Mucosa of descending colon (tissue), 3 donors: ENCODE measurements around the gene TNFRSF25. TPM values are rescaled to one million over a fixed set of nuclear protein-coding genes. Genes with fewer than 3 reads are reported as not detected.
"Not testable (repeated sequence)": the region's sequence is repeated elsewhere in the genome, so short reads cannot be mapped to it uniquely, and the experiment has no call there.

ENCODE experiments used
- ATAC-seq: fragments of 200-7000 bp; cut with Tn5 transposase; one replicate; pipeline ENCODE4 v1.9.1; 2020; ENCODE audit warnings: mild to moderate bottlenecking, moderate library complexity
- DNase-seq, 3 donors: peaks; one replicate each; pipeline ENCODE4 v3.0.0-alpha.2; 2020
- H3K36me3 ChIP-seq: fragments of 200-600 bp; one replicate; pipeline ENCODE4 v1.8.0; 2021; ENCODE audit warnings: low read depth, mild to moderate bottlenecking
- H3K4me1 ChIP-seq: fragments of 200-600 bp; one replicate; pipeline ENCODE4 v1.8.0; 2021; ENCODE audit warnings: low read depth, mild to moderate bottlenecking
- H3K4me3 ChIP-seq: fragments of 200-600 bp; one replicate; pipeline ENCODE4 v1.8.0; 2021; ENCODE audit warnings: mild to moderate bottlenecking
- H3K9me3 ChIP-seq: fragments of 200-600 bp; one replicate; pipeline ENCODE4 v1.8.0; 2021; ENCODE audit warnings: mild to moderate bottlenecking
- intact Hi-C, 2 donors: fragments of 100-400 bp; cut with DNase I in 1 of 2; cut with micrococcal nuclease in 1 of 2; formaldehyde crosslinking; loops; one replicate each; pipeline versions ENCODE4 v1.11.0 to v1.11.1; 2022; cut with DNase I, micrococcal nuclease
- total RNA-seq, 3 donors: library from RNA; stranded (reverse); fragmentation: NEBNext Ultra II Directional in 2 of 3; extraction: Animal tissue kit (Norgen Biotek cat#: 25700) in 2 of 3; gene quantifications; one replicate each; pipeline versions ENCODE4 v1.2.1 to v1.2.4, GENCODE V29; 2021 to 2023
- TF ChIP-seq, protein P1 (sequence below): fragments of 200-600 bp; IDR thresholded peaks from one replicate; pipeline ENCODE4 v1.8.0; 2022; ENCODE audit warnings: antibody characterized with exemption, mild to moderate bottlenecking
- donor health status: DM: no; HTN: no; CAD: no; lungs with moderate emphysema.
- donor health status: DM: no; HTN: no; CAD: no.
- donor health status: DM: no; HTN: yes; CAD: no.

The TNFRSF25 gene
- total RNA-seq, 3 donors from 2014 or later, result 18.3 to 45.1 (median 35.3) TPM

DNA sequence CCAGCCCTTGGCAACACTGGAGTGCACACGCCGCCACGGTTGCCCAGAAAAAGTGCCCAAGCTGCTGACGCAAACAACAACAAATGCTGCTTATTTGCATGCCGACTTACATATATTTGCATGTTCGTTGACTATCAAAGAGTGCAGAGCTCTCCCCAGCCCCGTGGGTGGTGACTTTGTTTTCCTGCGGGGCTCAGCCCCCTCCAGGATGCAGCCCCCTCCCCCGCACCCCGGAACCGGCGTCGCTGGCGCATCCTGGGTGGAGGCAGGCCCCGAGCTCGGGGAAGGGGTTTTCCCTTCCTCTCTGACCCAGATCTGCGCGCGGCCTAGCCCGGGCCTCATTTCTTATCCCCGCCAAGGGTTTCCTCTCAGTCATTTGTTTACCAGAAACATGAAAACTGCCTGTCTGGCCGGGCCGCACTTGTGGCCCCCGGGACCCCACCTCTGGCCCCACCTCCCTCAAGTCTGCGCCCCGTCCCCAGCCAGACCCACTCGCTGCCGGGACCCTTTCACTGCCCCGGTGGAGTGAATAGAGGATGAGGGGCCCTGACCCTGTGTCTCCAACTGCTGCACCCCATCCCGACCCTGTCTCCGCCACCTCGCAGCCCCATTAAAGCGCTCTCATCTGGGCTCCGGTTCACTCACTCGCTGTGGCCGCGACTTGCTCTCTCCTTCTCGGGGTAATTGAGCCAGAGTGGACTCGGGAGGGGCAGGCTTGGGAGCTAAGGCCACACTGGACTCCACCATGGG is 5.5 kb downstream of the TNFRSF25 start:
- intact Hi-C loops, result no loop called here
- Histone ChIP-seq H3K36me3 (no peaks in the 10 kb centered on the region), H3K9me3 (no peaks in the 10 kb centered on the region), H3K4me3 (no peak overlapping the region), H3K4me1 (no peaks in the 10 kb centered on the region)
- TF ChIP-seq, protein P1, sequence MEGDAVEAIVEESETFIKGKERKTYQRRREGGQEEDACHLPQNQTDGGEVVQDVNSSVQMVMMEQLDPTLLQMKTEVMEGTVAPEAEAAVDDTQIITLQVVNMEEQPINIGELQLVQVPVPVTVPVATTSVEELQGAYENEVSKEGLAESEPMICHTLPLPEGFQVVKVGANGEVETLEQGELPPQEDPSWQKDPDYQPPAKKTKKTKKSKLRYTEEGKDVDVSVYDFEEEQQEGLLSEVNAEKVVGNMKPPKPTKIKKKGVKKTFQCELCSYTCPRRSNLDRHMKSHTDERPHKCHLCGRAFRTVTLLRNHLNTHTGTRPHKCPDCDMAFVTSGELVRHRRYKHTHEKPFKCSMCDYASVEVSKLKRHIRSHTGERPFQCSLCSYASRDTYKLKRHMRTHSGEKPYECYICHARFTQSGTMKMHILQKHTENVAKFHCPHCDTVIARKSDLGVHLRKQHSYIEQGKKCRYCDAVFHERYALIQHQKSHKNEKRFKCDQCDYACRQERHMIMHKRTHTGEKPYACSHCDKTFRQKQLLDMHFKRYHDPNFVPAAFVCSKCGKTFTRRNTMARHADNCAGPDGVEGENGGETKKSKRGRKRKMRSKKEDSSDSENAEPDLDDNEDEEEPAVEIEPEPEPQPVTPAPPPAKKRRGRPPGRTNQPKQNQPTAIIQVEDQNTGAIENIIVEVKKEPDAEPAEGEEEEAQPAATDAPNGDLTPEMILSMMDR, result no peak
- DNase-seq (peak in 2 of 3 donors; percentile 67 to 78), ATAC-seq (peak; percentile 60)

DNA sequence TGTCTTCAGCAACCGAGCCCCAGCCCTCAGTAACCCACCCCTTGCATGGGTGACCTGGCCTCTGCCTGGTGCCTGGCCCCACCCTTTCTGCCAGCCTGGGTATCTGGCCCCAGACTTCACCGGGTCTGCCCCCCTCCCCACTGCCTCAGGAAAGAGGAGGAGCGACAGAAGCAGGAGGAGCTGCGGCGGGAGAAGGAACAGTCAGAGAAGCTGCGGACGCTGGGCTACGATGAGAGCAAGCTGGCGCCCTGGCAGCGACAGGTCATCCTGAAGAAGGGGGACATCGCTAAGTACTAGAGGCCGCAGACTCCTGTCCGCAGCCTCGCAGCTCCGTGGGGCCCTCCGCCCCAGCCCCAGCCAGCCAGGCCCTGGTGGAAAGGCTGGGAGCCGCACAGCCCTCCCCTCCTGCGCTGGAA is 6.1 kb downstream of the TNFRSF25 start:
- DNase-seq (peak in 2 of 3 donors; percentile 44 to 60), ATAC-seq (peak; percentile 7)
- Histone ChIP-seq H3K9me3 (no peaks in the 10 kb centered on the region), H3K36me3 (no peaks in the 10 kb centered on the region), H3K4me3 (no peak overlapping the region), H3K4me1 (no peaks in the 10 kb centered on the region)
- intact Hi-C loops, result no loop called here
- TF ChIP-seq, protein P1, result no peak

DNA sequence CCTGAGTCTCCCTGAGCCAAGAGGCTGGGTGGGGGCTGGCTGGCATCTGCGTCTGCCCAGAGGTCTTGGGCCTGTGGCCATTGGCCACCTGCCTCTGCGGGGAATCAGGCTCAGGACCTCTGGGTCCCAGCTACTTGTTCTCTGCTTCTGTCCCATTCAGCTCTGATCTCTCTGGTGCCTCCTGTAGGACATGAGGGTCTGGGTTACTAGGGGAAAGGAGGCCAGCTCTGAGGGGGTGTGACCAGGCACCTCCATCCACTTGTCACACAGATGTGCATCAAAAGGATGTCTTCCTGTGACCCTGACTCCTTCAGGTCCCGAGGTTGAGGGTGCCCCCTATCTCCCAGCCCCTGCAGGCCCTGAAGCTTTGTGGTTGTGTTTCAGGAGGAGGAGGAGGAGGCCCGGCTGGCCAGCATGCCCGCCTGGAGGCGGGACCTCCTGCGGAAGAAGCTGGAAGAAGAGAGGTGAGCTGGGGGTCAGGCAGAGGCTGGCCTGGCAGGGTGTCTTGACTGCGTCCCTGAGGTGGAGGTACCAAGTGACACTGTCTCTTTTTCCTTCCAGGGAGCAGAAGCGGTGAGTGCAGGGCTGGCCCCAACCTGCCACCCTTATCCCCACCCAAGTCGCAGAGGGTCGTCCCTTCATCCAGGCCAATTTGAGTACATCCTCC is 9.0 kb downstream of the TNFRSF25 start:
- H3K9me3 ChIP-seq, result no peaks in the 10 kb centered on the region
- no peaks in the 10 kb centered on the region for H3K36me3 ChIP-seq
- no peak overlapping the region for H3K4me3 ChIP-seq
- ATAC-seq (no peak), DNase-seq (no peak)
- TF ChIP-seq, protein P1, result no peak
- intact Hi-C loops, result no loop called here
- H3K4me1 ChIP-seq, result peaks cover under 1% of the 10 kb centered on the region

DNA sequence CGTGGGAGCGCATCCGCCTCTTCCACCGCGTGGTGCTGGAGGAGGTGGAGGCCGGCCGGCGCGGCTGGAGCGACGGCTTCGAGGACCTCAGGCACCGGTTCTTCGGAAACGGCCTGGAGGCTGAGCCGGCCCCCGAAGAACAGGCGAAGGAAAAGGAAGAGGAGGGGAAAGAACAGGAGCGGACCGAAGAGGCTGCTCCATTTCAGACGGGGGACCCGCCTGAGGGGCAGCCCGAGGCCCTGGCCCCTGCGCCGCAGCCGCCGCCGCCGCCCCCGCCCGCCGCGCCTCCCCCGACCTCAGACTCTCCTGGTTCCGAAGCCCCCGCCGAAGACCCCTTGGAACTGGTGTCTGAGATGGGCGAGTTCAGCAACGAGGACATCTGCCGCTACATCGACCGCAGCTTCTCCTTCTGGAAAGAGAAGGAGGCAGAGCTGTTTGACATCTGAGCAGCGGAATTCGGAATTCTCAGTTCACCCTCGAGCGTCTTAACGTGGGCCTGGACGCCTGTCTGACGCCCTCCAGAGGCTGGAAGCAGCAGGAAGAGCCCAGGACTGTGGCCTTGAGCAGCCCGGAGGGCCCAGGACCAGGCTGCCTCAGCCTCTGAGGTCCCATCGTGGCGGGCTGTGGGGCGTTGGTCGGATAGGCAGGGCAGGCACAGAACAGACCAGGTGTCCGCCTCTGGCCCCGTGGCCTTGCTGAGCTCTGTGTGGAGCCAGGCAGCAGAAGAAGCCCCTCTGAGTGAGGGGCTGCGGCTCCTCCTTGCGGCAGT is 10.0 kb downstream of the TNFRSF25 start:
- H3K36me3 ChIP-seq, H3K9me3 ChIP-seq, H3K4me3 ChIP-seq, ATAC-seq, DNase-seq, intact Hi-C loops, H3K4me1 ChIP-seq: not testable (repeated sequence)

DNA sequence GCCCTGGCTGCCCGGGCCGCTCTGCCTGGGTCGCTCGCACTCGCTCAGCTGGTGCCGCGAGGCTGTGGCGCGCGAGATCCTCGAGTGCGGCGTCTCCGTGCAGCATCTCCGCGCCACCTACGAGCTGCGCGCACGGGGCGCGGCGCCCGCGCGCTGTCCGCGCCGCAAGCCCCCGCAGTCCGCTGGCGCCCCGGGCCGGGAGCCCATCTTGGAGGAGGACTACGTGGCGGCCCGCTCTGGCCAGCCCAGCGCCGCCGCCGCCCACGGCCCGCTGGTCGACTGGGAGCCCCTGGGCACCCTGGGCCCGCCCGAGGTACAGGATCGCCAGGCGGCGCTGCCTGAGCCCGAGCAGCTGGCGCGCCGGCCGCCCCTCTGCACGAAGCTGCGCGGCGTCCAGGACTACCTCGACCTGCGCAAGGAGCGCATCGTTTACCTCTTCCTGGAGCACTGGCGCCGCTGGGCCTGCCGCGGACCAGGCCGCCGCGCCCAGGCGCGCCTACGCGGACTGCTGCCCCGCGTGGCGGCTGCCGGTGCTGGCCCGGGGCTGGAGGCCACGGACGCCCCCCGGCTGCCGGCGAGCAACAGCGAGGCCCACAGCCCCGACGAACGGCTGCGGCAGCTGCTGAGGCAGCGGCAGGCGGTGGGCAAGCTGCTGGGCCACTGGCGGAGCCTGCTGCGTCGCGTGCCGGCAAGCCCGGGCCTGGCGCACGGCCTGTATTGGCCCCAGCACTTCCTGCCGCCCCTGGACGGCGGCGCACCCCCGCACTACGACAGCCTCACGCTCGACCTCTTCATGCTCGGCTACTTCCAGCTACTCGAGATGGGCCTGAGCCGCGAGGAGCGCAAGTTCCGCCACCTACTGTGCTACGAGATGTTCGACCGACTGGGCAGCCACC is 10.9 kb downstream of the TNFRSF25 start:
- DNase-seq (peak in 1 of 3 donors; percentile 45), ATAC-seq (no peak)
- no peaks in the 10 kb centered on the region for H3K36me3 ChIP-seq
- no peaks in the 10 kb centered on the region for H3K9me3 ChIP-seq
- intact Hi-C loops, result no loop called here
- peaks cover 4% of the 10 kb centered on the region for H3K4me1 ChIP-seq
- H3K4me3 ChIP-seq, result no peak overlapping the region
- TF ChIP-seq, protein P1, result no peak

DNA sequence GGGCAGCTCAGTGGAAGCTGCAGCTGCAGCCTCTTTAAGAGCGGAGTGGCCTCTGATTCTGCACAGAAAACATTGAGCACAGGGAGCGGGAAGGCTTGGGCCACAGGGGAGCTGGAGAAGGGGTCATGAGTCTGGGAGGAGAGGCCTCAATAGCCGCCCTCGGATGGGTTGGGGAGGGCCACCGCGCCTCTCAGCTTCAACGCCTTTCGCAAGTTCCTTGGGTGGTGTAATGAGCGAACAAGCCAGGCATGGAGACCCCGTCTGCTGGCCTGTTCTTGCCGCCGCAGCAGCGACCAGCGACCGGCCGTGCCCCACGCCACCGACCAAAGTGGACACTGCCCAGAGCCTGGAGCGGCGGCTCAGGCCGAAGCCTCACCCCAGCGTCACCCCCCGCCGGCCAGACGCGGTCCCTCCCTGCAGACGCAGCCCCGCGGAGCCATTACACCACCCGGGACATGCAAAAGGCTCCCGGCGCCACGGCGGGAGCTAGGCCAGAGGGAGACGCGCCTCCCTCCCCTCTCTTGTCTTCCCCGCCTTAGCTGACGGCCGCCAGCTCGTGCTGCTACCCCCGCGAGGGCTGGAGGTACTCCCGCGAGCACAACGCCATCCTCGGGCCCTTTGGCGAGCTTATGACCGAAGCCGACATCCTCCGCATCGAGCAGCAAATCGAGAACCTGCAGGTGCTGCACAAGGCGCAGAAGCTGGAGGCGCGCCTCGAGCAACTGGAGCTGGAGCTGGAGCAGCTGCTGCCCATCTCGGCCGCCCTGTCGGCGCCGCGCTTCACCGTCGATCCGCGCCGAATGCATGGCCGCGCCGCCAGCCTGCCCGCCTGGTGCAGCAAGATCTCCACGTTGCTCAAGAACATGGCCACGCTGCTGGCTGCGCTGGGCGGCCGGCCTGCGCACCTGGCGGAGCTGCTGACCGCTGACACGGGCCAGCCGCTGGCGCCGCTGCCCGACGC is 11.8 kb downstream of the TNFRSF25 start:
- peaks cover 12% of the 10 kb centered on the region for H3K4me1 ChIP-seq
- H3K36me3 ChIP-seq, intact Hi-C loops, H3K9me3 ChIP-seq, H3K4me3 ChIP-seq, ATAC-seq: not testable (repeated sequence)
- peak in 1 of 3 donors; percentile 50 for DNase-seq
